Glomerular endothelial cell (primary cell): ENCODE measurements around the gene ANKS1A. TPM values are rescaled to one million over a fixed set of nuclear protein-coding genes. Genes with fewer than 3 reads are reported as not detected.

Source experiments
- DNase-seq: peaks from one replicate; pipeline ENCODE4 v3.0.0-alpha.2; 2011; ENCODE audit warnings: low read depth, low spot score; ENCODE audit errors: extremely low read depth
- total RNA-seq: library from RNA; depleted of rRNA; stranded (reverse); fragments of >200 nt; gene quantifications from 2 replicates; pipeline ENCODE4 v1.2.3, GENCODE V29; 2015

Gene ANKS1A
- total RNA-seq, 1 donor from 2014 or later = 21.5 TPM

- DNase-seq = no peak
Observed at GRCh38 chr6:35062676-35063574, 173.9 kb downstream of the ANKS1A start.

DNA sequence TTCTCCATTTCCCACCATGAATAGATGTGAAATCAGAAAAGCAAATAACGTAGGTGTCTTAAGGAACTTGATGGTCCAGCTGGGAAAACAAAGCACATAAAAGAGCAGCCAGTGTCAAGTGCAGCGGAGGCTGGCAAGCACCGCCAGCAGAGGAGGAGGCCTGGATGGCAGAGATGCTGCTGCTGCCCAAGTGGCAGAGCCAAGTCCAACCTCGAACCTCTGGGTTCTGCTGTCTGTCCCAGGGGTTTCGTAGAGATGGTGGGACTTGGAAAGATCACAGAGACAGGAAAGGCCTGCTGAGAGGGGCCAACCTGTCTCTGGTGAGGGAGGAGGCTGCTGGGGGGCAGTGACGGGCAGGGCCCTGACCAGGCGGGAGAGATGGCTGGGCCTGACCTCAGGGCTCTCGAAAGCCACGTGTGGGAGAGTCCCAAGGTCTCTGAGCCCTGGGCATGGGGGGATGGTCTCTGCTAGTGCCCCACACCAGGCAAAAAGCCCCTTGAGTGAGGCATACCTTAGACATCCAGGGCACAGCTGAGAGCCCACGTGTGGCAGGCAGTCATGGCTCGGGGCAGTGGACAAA lies 174.7 kb downstream of the ANKS1A start:
- no peak for DNase-seq

GRCh38 chr6:35064290-35064689 lies 175.2 kb downstream of the ANKS1A start:
- no peak for DNase-seq

GRCh38 chr6:35064757-35065440 lies 175.8 kb downstream of the ANKS1A start:
- no peak for DNase-seq

- DNase-seq = no peak
Observed at GRCh38 chr6:35065441-35065800, 176.4 kb downstream of the ANKS1A start.

DNA sequence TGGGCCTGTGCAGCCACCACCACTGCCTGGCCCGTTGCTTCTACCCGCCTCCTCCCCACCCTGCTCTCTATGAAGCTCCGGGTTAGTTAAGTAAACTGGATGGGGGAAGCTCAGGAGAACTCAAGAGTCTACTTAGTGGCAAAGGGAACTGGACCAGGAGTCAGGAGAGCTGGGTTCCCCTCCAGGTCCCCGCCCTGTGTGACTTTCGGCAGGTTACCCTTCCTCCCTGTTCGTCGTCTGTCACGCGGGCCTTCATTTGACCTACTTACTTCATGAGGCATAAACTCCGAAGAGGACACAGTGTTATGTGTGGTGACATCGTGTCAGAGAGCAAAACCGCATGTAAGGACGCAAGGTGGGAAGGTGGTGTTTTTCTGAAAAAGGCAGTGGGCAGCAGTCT lies 176.8 kb downstream of the ANKS1A start:
- no peak for DNase-seq

DNA sequence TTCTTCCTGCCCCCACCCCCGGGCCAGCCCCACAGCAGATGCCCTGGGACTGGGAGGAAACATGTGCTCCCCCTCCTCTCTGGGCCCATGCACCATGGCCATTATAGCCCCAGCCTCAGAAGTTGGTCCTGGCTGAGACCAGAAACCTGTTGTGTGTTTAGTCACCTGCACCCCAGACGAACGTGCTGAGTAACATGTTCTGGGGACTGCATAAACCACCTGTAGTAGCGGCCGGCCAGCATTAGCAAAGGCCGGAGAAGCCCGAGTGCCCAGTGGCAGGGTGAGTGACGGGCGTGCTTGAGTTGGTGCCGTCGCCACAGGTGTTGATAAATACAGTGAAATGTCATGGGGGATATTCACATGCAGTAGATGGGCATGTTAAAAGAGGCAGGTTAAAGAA lies 178.2 kb downstream of the ANKS1A start:
- no peak for DNase-seq

DNA sequence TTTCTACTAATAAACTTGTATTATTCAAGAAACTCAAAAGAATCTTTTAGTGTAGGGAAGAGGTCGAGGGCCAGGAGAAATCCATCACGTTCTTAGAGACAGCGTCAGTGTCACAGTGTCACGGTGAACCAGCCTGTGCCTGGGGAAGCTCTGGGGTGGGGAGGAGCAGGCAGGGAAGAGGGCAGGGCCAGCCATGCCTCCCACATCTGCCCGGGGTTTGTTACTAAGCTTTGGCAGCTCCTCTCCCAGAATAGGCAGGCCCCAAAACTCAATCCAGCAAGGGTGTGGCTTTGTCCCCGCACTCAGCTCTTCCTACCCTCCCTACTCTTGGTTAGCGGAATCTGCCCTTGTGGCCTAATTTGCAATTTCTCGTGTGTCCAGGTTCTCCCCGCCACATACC lies 179.2 kb downstream of the ANKS1A start:
- no peak for DNase-seq

GRCh38 chr6:35068644-35069043 lies 179.6 kb downstream of the ANKS1A start:
- no peak for DNase-seq

GRCh38 chr6:35069262-35069661 lies 180.2 kb downstream of the ANKS1A start:
- no peak for DNase-seq

GRCh38 chr6:35070111-35070510 lies 181.1 kb downstream of the ANKS1A start:
- no peak for DNase-seq

DNA sequence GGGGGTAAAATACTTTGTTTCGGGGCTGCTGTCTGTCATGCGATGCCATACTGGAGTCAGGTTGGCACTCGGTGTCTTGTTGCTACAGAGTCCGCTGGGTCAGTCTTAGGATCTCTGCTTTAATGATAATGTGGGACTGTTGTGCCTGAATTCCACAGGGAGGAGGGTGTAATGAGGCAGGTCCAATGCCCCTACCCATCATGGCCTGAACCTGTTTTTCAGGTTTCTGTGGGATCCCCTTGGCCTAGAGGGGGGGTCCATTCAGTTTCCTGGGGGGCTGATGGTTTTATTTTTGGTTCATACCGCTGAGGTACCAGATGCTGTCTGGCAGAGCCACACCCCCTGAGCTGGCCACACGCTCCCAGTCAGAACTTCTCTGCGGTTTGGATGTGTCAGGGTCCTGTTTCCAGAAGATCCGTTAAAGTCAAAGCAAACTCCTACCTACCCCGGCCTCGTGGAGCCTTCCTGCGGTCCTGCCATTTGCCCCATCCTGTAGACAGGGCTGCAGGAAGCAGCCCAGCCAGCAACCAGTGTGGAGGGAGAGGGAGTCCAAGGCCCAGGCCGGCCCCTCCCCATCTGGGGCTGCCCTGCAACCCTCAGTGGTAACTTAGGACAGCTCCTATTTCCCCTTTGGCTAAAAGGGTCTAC lies 182.4 kb downstream of the ANKS1A start:
- no peak for DNase-seq

GRCh38 chr6:35072051-35072697 lies 183.1 kb downstream of the ANKS1A start:
- no peak for DNase-seq

- DNase-seq = no peak
Observed at GRCh38 chr6:35072698-35073055, 183.6 kb downstream of the ANKS1A start.

- DNase-seq = no peak
Observed at GRCh38 chr6:35073211-35073610, 184.2 kb downstream of the ANKS1A start.

- no peak for DNase-seq
Observed at GRCh38 chr6:35073766-35074471, 184.9 kb downstream of the ANKS1A start.

DNA sequence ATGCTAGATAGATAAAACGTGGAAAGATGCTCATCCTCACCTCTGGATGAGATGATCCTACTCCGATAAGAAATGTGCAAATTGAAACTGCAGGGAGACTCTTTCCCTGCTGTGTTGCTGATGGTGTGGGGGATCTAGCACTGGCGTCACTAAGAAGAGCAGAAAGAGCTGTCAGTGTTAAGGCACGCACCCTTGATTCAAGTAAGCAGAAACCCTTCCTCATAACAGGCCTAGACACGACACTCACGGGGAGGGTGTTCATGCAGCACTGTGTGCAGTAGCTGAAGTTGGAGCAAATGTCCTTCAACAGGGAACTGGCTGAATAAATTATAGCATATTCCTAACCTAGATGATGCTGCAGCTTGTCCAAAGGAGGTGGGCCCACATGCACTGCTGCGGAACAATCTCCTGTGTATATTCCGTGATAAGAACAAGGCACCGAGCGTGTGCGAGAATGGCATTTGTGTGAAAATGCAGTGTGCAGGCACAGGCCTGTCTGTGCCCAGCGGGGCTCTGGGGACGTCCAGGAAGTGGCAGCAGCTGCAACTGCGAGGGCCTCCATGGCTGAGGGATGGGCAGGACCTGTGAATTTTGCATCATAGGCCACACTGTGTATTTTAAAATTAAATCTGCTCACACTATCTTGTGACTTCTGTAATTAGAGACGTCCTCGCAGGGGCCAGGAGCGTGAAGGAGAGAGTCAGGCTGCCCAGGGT lies 188.1 kb downstream of the ANKS1A start:
- no peak for DNase-seq

- DNase-seq = no peak
Observed at GRCh38 chr6:35077713-35078105, 188.7 kb downstream of the ANKS1A start.

- DNase-seq = no peak
Observed at GRCh38 chr6:35078226-35078850, 189.3 kb downstream of the ANKS1A start.
